ENCODE measurements around the gene CYP26A1.

The CYP26A1 gene

DNA sequence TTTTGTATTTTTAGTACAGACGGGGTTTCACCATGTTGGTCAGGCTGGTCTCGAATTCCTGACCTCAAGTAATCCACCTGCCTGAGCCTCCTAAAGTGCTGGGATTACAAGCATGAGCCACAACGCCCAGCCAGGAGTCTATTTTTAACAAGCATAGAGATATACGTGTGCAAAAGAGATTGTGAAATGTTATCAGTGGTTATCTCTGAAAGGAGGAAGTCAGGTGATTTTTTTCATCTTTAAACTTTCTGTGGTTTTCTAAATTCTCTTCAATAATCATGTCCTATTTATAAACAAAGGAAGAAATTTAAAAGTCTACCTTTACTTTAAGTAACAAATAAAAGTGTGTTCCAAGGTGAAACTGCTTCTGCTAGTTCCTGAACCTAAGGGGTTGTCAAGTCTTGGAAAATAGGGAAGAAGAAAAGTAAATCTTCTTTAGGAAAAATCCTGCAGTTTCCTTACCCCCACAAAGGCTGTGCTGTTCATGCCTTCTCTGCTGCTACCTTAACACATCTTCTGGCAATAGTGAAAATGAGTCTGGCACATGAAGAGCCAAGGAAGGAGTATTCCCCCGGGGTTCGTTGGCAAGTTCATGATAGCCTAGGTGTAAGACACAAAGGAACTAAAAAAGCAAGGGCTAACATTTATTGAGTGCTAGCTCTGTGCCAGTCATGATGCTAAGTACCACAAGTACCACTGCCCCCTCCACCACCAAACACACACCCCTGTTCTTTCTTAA, 51.1 kb downstream of the CYP26A1 start:
- peaks cover 31% of the 10 kb centered on the region for H3K9me3 ChIP-seq (ENCODE audit: control insufficient read depth, insufficient read depth, low read depth, low read length)
- no peaks in the 10 kb centered on the region; the same call in 1 of the 2 replicates for H3K27me3 ChIP-seq (ENCODE audit: control insufficient read depth, insufficient read depth, low read length)
- H3K4me1 ChIP-seq (ENCODE audit: control insufficient read depth, insufficient read depth, low read length), result no peaks in the 10 kb centered on the region
- H3K4me3 ChIP-seq (ENCODE audit: low read depth, low read length), result no peak overlapping the region
- H3K36me3 ChIP-seq (ENCODE audit: control insufficient read depth, insufficient read depth, low read length), result no peaks in the 10 kb centered on the region
- no peak overlapping the region for H3K27ac ChIP-seq (ENCODE audit: low read depth, low read length)
- H3K9ac ChIP-seq (ENCODE audit: low read length), result no peak overlapping the region

DNA sequence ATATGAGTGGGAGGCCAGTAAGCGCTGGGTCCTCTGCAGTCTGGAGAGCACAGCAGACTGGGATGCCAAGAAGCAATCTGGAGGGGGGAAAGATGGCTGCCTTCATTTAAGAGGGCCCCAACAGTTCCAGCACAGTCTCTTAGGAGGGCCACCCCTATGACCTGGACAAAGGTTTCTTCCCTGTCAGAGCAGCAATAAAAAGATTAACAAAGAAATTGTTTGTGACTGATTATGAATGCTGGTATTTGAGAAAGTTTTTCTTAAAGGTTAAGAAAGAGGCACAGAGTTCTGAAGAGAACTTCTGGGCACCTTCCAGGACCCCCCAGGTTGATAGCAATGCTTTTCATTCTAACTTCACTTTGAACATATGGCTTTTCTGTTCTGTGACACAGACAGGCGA, 52.3 kb downstream of the CYP26A1 start:
- Histone ChIP-seq H3K27ac (ENCODE audit: low read depth, low read length) (no peak overlapping the region), H3K9me3 (ENCODE audit: control insufficient read depth, insufficient read depth, low read depth, low read length) (peaks cover 28% of the 10 kb centered on the region), H3K4me1 (ENCODE audit: control insufficient read depth, insufficient read depth, low read length) (no peaks in the 10 kb centered on the region), H3K27me3 (ENCODE audit: control insufficient read depth, insufficient read depth, low read length) (no peaks in the 10 kb centered on the region), H3K4me3 (ENCODE audit: low read depth, low read length) (no peak overlapping the region), H3K36me3 (ENCODE audit: control insufficient read depth, insufficient read depth, low read length) (no peaks in the 10 kb centered on the region), H3K9ac (ENCODE audit: low read length) (no peak overlapping the region)

DNA sequence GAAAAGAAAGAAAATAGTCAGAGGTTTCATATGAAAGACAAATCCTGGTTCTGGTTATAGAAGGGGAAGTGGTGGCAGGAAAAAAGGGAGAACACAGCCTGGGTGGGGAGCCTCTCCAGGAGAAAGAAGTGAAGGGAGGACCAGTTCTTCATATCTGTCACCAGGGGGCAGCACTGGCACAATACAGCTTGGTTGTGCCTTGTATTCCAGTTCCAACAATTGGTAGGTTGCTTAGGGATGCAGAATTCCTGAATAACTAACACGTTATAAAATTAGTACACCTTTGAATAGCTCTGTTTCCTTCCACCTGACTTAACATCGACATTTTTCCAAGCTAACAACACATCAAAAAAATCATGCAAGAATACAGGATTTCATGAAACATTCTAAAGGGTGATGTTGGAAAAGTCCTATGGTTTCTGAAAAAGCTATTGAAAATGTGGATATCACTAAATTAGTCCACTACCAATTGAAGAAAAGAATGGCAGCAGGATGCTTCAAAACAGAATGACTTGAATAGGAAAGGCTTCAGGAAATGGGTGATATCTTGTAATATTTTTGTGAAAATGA, 52.9 kb downstream of the CYP26A1 start:
- H3K36me3 ChIP-seq (ENCODE audit: control insufficient read depth, insufficient read depth, low read length), result no peaks in the 10 kb centered on the region
- H3K27ac ChIP-seq (ENCODE audit: low read depth, low read length), result no peak overlapping the region
- H3K9ac ChIP-seq (ENCODE audit: low read length), result no peak overlapping the region
- H3K4me3 ChIP-seq (ENCODE audit: low read depth, low read length), result no peak overlapping the region
- peaks cover 28% of the 10 kb centered on the region for H3K9me3 ChIP-seq (ENCODE audit: control insufficient read depth, insufficient read depth, low read depth, low read length)
- no peaks in the 10 kb centered on the region for H3K27me3 ChIP-seq (ENCODE audit: control insufficient read depth, insufficient read depth, low read length)
- H3K4me1 ChIP-seq (ENCODE audit: control insufficient read depth, insufficient read depth, low read length), result no peaks in the 10 kb centered on the region
